ENCODE data around the gene LMO7.

DNA sequence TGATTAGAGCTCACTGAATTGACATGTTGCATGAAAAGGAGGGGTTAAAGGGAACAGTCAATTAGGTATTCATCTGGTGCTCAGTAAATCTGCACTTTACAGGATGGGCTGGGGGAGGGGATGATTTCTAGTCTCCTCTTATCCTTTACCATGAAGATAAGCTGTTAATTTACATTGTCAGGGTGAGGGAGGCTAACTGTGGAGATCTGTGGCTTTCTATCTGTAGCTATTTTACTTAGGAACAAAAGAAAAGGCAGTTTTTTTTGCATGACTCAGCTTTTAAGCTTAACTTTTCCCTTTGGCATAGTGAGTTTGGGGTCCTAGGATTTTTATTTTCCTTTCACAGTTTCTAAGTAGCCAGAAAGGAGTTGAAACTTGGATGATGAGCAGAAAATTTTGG lies 253.3 kb downstream of the LMO7 start:
- TF ChIP-seq, protein P1, sequence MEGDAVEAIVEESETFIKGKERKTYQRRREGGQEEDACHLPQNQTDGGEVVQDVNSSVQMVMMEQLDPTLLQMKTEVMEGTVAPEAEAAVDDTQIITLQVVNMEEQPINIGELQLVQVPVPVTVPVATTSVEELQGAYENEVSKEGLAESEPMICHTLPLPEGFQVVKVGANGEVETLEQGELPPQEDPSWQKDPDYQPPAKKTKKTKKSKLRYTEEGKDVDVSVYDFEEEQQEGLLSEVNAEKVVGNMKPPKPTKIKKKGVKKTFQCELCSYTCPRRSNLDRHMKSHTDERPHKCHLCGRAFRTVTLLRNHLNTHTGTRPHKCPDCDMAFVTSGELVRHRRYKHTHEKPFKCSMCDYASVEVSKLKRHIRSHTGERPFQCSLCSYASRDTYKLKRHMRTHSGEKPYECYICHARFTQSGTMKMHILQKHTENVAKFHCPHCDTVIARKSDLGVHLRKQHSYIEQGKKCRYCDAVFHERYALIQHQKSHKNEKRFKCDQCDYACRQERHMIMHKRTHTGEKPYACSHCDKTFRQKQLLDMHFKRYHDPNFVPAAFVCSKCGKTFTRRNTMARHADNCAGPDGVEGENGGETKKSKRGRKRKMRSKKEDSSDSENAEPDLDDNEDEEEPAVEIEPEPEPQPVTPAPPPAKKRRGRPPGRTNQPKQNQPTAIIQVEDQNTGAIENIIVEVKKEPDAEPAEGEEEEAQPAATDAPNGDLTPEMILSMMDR (IDR thresholded peaks at IDR 0.05; ENCODE audit: poor library complexity) = no peak
- TF ChIP-seq EZH2 (IDR thresholded peaks at IDR 0.05; ENCODE audit: borderline replicate concordance) (no peak), EZH2phosphoT487 (IDR thresholded peaks at IDR 0.05; ENCODE audit: low read depth, severe bottlenecking, unreplicated experiment) (no peak)
